Measurements from ENCODE around the gene ZNF331.

DNA sequence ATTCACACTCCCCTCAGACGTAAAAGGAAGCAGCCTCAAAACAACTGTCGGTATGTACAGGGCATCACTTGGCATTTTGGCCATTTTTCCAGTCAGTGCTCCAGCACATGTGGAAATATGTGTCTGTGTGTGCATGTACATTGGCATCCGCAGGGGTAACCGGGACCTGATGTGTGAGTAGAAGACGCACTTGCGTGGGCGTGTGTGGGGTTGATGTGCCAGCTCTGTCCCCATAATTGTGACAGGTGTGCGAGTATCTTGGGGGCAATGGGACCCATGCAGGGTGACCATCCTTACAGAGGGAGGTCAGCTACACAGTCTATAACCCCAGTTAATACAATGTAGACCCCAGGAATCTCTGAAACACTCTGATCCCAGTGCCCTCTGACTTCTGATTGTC lies 7.3 kb upstream of the ZNF331 start:
- TF ChIP-seq, protein P1, sequence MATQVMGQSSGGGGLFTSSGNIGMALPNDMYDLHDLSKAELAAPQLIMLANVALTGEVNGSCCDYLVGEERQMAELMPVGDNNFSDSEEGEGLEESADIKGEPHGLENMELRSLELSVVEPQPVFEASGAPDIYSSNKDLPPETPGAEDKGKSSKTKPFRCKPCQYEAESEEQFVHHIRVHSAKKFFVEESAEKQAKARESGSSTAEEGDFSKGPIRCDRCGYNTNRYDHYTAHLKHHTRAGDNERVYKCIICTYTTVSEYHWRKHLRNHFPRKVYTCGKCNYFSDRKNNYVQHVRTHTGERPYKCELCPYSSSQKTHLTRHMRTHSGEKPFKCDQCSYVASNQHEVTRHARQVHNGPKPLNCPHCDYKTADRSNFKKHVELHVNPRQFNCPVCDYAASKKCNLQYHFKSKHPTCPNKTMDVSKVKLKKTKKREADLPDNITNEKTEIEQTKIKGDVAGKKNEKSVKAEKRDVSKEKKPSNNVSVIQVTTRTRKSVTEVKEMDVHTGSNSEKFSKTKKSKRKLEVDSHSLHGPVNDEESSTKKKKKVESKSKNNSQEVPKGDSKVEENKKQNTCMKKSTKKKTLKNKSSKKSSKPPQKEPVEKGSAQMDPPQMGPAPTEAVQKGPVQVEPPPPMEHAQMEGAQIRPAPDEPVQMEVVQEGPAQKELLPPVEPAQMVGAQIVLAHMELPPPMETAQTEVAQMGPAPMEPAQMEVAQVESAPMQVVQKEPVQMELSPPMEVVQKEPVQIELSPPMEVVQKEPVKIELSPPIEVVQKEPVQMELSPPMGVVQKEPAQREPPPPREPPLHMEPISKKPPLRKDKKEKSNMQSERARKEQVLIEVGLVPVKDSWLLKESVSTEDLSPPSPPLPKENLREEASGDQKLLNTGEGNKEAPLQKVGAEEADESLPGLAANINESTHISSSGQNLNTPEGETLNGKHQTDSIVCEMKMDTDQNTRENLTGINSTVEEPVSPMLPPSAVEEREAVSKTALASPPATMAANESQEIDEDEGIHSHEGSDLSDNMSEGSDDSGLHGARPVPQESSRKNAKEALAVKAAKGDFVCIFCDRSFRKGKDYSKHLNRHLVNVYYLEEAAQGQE (IDR thresholded peaks at IDR 0.05; ENCODE audit: insufficient read depth in 1 of 2, low read depth in 2 of 2, low read length in 1 of 2), result no peak
- TF ChIP-seq, protein P2, sequence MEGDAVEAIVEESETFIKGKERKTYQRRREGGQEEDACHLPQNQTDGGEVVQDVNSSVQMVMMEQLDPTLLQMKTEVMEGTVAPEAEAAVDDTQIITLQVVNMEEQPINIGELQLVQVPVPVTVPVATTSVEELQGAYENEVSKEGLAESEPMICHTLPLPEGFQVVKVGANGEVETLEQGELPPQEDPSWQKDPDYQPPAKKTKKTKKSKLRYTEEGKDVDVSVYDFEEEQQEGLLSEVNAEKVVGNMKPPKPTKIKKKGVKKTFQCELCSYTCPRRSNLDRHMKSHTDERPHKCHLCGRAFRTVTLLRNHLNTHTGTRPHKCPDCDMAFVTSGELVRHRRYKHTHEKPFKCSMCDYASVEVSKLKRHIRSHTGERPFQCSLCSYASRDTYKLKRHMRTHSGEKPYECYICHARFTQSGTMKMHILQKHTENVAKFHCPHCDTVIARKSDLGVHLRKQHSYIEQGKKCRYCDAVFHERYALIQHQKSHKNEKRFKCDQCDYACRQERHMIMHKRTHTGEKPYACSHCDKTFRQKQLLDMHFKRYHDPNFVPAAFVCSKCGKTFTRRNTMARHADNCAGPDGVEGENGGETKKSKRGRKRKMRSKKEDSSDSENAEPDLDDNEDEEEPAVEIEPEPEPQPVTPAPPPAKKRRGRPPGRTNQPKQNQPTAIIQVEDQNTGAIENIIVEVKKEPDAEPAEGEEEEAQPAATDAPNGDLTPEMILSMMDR (IDR thresholded peaks at IDR 0.05), result no peak
- no peak for TF ChIP-seq TCF7L2 (IDR thresholded peaks at IDR 0.05; ENCODE audit: low read depth, low read length)

All from Panc1 (cell line).